K562 (cell line): ENCODE measurements around the gene GPX6. TPM values are rescaled to one million over a fixed set of nuclear protein-coding genes. Genes with fewer than 3 reads are reported as not detected.

ENCODE experiments used
- ARID2 ChIP-seq: fragments of 450-650 bp; IDR thresholded peaks from 2 replicates; pipeline ENCODE4 v1.6.1; 2017; ENCODE audit warnings: antibody characterized with exemption, mild to moderate bottlenecking
- FOXO4 ChIP-seq: fragments of 450-650 bp; formaldehyde crosslinking; IDR thresholded peaks from 2 replicates; pipeline ENCODE4 v1.4.0; 2020; ENCODE audit warnings: mild to moderate bottlenecking, moderate library complexity
- MTA2 ChIP-seq: fragments of 450-650 bp; IDR thresholded peaks from 2 replicates; pipeline ENCODE4 v1.6.1; 2016; ENCODE audit warnings: low read depth
- PBX2 ChIP-seq, 2 experiments: IDR thresholded peaks in 1 of 2; conservative IDR thresholded peaks in 1 of 2; 2 replicates each; pipeline ENCODE4 v1.6.1; 2016; ENCODE audit warnings: low read depth in 2 of 2, mild to moderate bottlenecking in 1 of 2, missing compliant biosample characterization in 1 of 2, missing genetic modification characterization in 1 of 2, moderate library complexity in 1 of 2
- PHF8 ChIP-seq: fragments of 200-600 bp; sonication (generic); IDR thresholded peaks from 2 replicates; pipeline ENCODE4 v1.6.1; 2012; ENCODE audit warnings: mixed run types, mild to moderate bottlenecking, inconsistent platforms, low read length, moderate library complexity, borderline replicate concordance
- PRPF4 ChIP-seq: fragments of 200-400 bp; formaldehyde crosslinking; IDR thresholded peaks from one replicate; pipeline ENCODE4 v1.6.1; 2017; ENCODE audit warnings: low read length, low read depth, mild to moderate bottlenecking; ENCODE audit not compliant: insufficient read depth, poor library complexity, severe bottlenecking
- SAP30 ChIP-seq: fragments of 200-600 bp; sonication (generic); IDR thresholded peaks from 2 replicates; pipeline ENCODE4 v1.6.1; 2012; ENCODE audit warnings: borderline replicate concordance, low read depth, mild to moderate bottlenecking, moderate library complexity, low read length, control low read depth, inconsistent platforms; ENCODE audit not compliant: insufficient read depth, poor library complexity, severe bottlenecking
- WHSC1 ChIP-seq: IDR thresholded peaks from one replicate; pipeline ENCODE4 v1.6.1; 2012; ENCODE audit warnings: low read length, control low read depth, inconsistent platforms
- ZHX1 ChIP-seq: fragments of 150-350 bp; conservative IDR thresholded peaks from 2 replicates; pipeline ENCODE4 v1.6.1; 2014; ENCODE audit warnings: low read length
- ZSCAN32 ChIP-seq: fragments of 450-650 bp; formaldehyde crosslinking; IDR thresholded peaks from 2 replicates; pipeline ENCODE4 v1.4.0; 2020; ENCODE audit warnings: mild to moderate bottlenecking, moderate library complexity
- polyA plus RNA-seq, 8 experiments: library from polyadenylated mRNA; depleted of rRNA in 4 of 8; stranded (reverse) in 5 of 8; unstranded in 3 of 8; fragments of >200 nt; fragmentation: Nextera tagmentation in 2 of 8; fragmentation: Illumina TruSeq in 1 of 8; extraction: Ambion mirVana in 2 of 8; extraction: Trizol in 1 of 8; gene quantifications; 2 replicates each; pipeline versions ENCODE4 v1.2.1 to v1.2.3, GENCODE V29; 2011 to 2014; ENCODE audit warnings: inconsistent platforms in 1 of 8, missing spikeins in 1 of 8
- total RNA-seq, 7 experiments: library from RNA; depleted of rRNA in 6 of 7; stranded (reverse); fragments of >200 nt in 6 of 7; fragmentation: Illumina TruSeq in 2 of 7; extraction: Trizol in 2 of 7; gene quantifications; 2 replicates each; pipeline versions ENCODE4 v1.2.1 to v1.2.3, GENCODE V29; 2011 to 2021; ENCODE audit warnings: low replicate concordance in 1 of 7
- TF ChIP-seq, protein P1 (sequence below), 2 experiments: fragments of 150-350 bp in 1 of 2; IDR thresholded peaks; 2 replicates each; pipeline ENCODE4 v1.6.1; 2012 to 2016; ENCODE audit warnings: low read depth in 2 of 2, low read length in 2 of 2, mild to moderate bottlenecking in 1 of 2, moderate library complexity in 1 of 2

The GPX6 gene
- total and polyA plus RNA-seq, 9 of the 15 experiments (the other 6 are each of a cell fraction or from before 2014, with no cell fraction given): not detected

GRCh38 chr6:28480253-28480932 lies 35.2 kb downstream of the GPX6 start (continued):
- TF ChIP-seq FOXO4 (CRISPR knock-in tag): no peak
- TF ChIP-seq WHSC1: no peak
- no peak for TF ChIP-seq ZSCAN32 (CRISPR knock-in tag)
- TF ChIP-seq SAP30: no peak
- TF ChIP-seq ZHX1: no peak
- TF ChIP-seq MTA2: peak; percentile 66
- TF ChIP-seq, protein P1, sequence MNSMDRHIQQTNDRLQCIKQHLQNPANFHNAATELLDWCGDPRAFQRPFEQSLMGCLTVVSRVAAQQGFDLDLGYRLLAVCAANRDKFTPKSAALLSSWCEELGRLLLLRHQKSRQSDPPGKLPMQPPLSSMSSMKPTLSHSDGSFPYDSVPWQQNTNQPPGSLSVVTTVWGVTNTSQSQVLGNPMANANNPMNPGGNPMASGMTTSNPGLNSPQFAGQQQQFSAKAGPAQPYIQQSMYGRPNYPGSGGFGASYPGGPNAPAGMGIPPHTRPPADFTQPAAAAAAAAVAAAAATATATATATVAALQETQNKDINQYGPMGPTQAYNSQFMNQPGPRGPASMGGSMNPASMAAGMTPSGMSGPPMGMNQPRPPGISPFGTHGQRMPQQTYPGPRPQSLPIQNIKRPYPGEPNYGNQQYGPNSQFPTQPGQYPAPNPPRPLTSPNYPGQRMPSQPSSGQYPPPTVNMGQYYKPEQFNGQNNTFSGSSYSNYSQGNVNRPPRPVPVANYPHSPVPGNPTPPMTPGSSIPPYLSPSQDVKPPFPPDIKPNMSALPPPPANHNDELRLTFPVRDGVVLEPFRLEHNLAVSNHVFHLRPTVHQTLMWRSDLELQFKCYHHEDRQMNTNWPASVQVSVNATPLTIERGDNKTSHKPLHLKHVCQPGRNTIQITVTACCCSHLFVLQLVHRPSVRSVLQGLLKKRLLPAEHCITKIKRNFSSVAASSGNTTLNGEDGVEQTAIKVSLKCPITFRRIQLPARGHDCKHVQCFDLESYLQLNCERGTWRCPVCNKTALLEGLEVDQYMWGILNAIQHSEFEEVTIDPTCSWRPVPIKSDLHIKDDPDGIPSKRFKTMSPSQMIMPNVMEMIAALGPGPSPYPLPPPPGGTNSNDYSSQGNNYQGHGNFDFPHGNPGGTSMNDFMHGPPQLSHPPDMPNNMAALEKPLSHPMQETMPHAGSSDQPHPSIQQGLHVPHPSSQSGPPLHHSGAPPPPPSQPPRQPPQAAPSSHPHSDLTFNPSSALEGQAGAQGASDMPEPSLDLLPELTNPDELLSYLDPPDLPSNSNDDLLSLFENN (IDR thresholded peaks at IDR 0.05; ENCODE audit: low read depth in 2 of 2, low read length in 2 of 2): peak in 1 of 2 experiments; percentile 55; a peak in 1 of 4 replicates
- TF ChIP-seq PHF8: no peak; the same call in 1 of the 2 replicates
- TF ChIP-seq ARID2: no peak
- TF ChIP-seq PBX2 (CRISPR knock-in tag; IDR thresholded peaks at IDR 0.05; ENCODE audit: low read depth): no peak
- TF ChIP-seq PBX2 (tag; conservative IDR thresholded peaks at IDR 0.05; ENCODE audit: low read depth): peak; percentile 68
- no peak for TF ChIP-seq PRPF4
